ENCODE measurements around the gene MSMP.

MSMP gene

DNA sequence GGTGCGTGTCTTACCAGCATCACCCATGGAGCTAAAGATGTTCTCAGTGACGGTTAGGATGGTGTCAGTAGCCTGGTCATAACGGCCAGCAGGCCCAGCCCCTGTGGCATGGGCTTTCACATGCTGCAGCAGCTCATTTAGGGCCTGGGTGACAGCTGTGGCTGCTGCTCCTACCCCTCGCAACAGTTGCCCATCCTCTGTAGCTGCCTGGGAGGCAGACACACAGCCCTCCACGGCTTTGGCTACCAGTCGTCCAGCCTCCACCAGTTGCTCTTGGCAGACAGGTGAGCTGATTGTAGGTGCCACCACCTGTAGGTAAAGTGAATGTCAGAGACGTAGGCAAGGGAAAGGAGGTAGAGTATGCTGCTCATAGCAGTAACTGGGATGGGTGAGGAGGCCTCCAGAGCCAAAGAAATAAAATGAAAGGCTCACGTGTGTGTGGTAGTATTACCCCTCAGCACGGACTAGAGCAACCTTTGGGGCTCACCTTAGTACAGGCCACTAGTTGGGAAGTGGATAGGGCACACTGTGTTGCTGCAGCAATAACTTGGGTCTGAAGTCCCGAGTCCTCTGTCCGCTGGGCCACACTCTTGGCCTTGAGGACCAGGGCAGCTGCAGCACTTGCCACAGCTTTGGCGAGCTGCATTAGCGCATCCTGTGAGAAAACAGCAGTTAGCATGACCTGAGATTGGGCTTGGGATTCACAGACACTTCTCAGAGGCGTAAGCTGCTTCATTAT, 36.8 kb downstream of the MSMP start:
- DNase-seq, result no peak

DNA sequence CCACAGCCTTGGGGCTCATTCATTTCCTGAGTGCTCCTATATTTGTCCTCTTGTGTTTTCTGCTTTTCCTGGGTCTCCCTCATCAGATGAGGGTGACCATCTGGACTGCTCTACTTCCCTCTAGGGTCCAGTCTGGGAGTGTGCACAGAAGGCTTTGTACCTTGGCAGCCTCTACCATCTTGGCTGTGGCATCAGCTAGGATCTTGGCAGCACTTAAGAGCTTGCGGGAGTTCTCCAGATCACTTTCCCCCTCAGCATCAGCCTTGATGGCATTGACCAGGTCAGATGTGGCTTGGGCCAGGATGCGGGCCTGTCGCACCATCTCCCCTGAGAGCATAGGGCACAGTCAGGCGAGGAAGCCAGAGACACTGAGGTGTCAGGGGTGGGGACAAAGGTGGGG, 37.8 kb downstream of the MSMP start:
- DNase-seq, result no peak

DNA sequence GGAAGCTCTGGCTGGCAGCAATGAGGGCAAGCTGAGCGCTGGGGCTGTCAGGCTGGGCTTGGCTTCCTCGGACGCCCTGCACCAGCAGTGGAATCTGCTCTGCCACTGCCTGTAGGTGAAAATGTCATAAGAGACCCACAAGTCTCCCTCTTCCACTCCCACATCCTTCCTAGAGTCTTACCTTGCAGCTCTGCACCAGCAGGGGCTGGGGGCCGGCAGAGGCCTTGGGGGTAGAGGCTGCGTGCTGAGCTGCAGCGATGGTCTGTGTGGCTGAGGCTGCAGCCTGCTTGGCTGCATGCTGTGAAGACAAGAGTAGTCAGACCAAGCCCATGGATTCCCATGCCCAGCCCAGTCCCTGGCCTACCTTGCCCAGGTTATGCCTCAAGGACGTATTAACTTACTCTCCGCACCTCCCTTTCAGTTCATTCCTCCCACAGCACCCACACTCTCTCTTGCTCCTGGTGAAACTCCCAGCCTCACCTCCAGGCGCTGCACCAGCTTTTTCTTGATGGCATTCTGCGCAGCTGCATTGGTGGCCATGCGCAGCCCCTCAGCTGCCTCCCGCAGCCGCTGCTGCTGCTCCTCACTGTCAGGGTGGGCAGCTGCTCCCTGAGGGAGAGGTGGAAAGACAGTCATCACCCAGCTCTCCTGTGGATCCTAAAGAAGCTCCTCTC, 39.4 kb downstream of the MSMP start:
- DNase-seq, result no peak

DNA sequence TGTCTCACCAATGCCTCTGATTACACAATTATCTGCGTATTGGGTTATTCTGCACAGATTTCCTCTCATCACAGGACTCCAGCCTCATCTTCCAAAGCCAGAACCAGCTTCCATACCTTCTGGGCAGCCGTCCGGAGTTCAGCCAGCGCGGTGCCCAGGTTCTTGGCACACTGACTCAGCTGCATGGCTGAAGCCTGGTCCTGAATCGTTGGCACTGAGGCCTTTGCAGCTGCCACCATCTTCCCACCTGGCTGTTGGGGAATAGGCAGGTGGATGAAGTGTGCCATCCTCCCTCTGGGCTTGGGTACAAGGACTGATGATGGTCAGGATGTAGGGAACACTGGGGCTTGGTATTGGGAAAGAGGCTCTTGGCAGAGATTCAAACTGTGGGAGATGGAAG, 40.0 kb downstream of the MSMP start:
- DNase-seq, result no peak

DNA sequence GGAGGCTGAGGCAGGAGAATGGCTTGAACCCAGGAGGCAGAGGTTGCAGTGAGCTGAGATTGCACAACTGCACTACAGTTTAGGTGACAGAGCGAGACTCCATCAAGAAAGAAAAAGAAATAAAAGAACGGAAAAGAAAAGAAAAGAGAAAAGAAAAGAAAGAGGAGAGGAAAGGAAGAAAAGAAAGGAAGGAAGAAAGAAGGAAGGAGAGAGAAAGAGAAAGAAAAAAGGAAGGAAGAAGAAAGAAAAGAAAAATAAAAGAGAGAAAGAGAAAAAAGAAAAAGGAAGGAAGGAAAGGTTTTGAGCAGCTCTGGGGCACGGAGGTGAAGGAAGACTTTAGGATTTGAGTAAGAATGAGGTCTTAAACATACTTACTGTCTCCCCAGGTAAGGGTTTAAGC, 40.5 kb downstream of the MSMP start:
- DNase-seq, result no peak

DNA sequence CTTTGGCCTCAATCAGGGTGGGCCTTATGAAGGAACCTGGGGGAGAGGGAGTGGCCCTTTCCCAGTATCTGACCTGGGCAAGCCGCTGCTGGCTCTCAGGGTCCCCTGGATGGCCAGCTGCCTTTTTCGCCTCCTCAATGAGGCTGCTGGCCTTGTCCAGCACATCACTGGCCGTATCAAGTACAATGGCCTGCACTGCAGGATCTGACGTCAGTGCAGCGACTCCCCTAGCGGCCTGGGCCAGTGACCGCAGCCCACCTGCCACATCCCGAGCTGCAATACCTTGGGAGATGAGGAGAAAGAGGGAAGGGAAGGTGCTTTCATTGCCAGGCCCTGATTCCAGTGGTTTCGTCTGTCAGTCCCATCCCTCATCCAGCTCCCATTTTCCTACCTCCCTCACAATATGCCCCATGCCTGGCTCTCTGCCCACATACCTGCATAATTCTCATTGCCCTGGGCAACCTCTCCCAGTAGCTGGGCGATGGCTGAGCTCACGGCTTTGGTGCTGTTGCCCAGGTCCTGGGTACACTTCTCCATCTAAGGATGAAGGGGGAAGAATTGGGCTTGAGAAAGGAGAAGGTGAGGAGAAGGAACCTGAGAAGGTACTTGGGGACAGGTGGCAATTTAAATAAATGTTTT, 41.2 kb downstream of the MSMP start:
- DNase-seq, result no peak

DNA sequence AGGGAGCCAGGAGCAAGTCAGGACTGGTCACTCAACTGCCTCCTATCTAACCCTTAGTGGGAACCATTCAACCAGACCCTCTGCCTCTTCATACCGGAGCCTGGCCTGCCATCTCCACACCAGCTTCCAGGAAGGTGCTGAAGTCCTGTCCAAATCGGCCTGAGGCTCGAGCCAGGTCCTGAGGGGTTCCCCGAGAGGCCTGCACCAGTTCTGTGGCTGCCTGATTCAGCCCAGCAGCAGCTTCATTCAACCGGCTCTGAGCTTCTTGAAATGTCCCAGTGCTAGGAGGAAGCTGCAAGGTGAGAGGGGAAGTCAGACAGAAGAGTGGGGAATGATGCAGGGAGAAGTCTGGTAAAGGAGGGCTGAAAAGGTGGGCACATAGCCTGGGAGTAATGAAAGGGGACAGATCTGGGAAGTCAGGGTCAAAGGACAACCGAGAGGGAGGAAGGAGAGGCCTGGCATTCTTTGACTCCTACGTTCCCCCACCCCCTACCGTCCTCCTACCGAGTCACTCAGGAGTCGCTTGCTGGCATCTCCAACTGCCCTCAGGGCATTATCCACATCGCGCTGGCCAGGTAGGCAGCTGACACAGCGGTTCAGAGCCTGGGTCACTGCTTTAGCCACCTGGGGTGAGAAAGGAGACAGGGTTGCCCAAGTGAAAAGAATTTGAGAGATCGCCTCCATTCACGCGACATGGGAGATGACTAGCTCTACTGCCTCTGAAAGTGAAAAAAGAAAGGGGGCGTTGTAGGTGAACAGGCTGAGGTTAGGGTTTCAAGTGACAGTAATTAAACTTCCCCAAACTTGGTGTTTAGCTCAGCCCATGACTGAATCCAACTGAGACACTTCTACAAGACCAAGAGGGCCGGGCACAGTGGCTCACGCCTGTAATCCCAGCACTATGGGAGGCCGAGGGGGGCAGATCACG, 42.3 kb downstream of the MSMP start:
- DNase-seq, result no peak

DNA sequence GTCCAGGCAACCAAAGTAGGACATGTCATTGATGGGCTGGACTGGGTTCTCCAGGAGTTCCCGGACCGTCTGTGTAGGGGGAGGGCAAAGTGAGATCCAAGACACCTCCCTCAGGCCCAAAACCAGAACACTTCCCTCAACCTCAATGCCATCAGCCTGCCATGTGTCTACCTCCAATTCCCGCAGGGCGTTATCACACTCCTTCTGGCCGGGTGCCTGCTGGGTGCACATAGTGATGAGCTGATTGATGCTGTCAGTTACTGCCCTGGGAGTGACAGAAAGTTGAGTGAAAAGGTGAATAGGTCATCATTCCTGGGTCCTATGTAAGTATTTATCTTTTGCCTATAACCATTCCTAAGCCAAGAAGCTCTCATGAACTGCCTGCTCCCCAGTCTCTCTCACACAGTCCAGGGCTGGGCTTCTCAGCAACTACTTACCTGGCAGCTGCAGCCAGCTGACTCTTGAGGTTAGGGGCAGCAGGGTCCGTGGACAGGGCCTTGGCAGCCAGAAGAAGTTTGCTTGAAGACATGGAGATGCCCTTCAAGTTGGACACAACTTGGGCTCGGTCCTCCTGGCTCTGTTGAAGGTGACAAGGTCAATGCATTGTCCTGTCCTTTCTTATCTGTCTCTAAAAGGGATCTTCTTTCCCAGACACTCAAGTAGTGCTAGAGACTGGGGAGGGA, 43.1 kb downstream of the MSMP start:
- no peak for DNase-seq

DNA sequence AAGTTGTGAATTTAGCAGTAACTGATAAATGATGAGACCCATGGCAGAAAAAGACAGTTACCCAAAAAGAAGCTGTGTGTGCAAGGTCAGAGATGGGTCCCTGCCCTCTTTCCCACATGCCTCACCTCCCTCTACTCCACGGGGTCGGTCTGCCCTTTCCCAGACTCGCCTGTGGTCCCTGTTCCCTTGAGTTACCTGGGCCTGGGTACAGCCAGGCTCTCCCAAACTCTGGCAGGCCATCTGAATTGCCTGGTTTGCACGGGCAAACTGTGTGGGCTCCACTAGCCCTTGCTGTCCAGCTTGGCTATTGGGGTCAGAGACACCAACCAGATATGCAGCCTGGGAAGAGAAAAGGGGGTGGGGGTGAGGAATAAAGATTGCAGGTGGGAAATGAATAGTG, 45.9 kb downstream of the MSMP start:
- DNase-seq, result no peak

DNA sequence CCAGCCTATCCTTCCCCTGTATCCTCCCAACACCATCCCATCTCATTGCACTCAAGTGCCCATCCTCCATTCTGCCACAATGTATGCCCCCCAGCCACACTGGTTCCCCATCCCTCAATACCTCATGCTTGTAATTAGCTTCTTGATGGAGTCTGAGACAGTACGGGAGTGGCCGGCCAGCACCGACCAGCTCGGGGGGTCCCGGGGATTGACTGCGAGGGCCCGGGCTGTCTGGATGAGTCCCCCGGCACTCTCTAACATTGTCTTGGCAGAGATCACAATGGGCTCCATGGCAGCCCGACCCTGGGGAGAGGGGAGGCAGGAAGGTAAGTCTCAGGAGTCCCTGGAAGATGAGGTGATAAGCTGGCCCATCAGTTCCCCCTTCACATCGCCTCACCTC, 47.1 kb downstream of the MSMP start:
- no peak for DNase-seq

DNA sequence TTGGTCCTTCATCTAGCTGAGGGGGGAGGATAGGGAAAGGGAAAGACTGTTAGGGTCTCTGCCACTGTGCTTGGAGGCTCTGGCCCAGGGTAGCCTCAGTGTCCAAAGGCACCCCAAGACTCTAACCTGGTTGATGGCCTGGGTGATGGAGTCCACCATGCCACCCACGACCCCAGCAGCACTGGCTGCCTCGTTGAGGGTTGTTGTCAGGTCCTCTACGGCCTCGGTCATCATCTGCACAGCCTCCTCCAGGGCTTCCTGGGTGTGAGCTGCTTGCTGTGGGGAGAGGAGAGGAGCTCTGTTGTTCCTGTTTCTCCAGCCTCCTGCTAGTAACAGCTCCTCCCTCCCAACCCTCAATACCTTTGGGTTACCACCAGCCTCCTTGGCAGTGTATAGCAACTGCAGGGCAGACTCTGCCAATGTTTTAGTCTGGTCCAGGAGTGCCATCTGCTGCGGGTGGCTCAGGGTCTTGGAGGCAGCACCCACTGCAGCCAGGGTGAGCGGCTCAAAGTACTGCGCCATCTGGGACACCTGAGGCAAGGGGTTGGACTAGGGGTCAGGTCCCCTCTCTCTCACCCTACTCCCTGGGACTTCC, 48.1 kb downstream of the MSMP start:
- DNase-seq, result no peak

DNA sequence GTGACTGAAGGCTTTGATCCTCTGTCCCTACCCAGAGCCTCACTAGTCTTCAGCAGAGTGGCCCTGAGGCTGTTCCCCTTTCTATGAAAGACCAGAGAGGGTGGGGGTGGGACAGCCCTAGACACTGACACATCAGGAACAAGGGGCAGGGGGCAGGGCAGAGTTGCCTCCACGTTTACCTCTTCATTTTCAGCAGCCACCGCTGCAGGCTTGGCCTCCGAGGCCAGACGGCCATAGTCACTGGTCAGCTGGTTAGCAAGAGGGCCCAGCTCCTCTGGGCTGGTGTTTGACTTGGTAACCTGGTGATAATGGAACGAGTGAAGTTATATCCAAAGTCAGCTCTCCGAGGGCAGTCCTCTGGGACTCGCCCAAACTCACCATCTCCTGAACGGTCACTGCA, 48.7 kb downstream of the MSMP start:
- DNase-seq, result no peak

DNA sequence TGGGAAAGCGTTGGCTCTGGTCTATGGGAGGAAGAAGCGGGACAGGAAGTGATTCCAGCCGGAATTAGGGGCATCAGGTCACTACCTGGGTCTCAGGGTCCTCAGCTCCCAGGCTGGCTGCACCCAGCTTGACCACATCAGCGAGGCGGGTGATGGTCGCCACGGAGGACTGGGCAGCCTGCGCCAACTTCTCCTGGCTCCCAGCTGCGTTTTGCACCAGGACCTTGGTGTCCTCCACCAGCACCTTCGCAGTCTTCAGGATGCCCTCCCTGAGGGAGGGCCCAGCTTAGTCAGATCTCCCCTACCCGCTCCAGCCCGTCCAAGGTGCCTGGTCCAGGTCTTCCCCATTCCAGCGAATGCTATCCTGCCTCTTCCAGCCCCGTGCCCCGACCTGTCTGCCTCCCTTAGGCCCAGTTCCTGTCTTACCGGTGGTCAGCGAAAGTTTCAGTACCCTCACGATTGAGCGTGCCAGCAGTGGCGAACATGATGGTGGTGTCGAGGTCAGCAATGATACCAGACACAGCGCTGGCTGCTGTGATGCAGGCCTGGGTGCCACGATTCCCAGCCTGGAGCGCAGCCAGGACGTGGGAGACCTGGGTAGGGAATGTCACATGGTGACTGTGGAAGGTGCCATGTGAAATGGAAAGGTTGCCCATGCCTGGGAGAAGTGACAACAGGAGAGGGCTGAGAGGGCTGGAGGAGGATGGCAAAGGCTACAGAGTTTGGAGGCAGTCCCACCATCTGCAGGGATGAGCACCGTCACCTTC, 50.0 kb downstream of the MSMP start:
- no peak for DNase-seq
